PC-9 (cell line): ENCODE data around the gene GPC2. TPM values are rescaled to one million over a fixed set of nuclear protein-coding genes. Genes with fewer than 3 reads are reported as not detected.
A peak's percentile ranks its signal among the peaks of the same experiment; 100 is the strongest.
"Not testable (repeated sequence)": the region's sequence is repeated elsewhere in the genome, so short reads cannot be mapped to it uniquely, and the experiment has no call there.

ENCODE experiments used
- BruUV-seq: library from RNA; stranded (reverse); fragments of 400-500 nt; replicated peaks from 2 replicates; lab custom pipeline; 2021; lab: Mats Ljungman, UMichigan
- CTCF ChIA-PET: fragments of 300-600 bp; sonication (Branson Sonifier 250); formaldehyde crosslinking; loops from one replicate; lab custom pipeline; 2022; ENCODE audit warnings: antibody characterized with exemption; lab: Charles Lee
- POLR2A ChIA-PET: fragments of 300-600 bp; sonication (Branson Sonifier 250); formaldehyde crosslinking; loops from one replicate; lab custom pipeline; 2022; ENCODE audit warnings: antibody characterized with exemption; ENCODE audit not compliant: unreplicated experiment; lab: Charles Lee
- DNase-seq, 2 experiments: peaks; one replicate each; pipeline versions ENCODE4 v3.0.0 to v3.0.0-alpha.2; 2015 to 2022; ENCODE audit warnings: mixed read lengths in 1 of 2
- H2AFZ ChIP-seq: fragments of 200-600 bp; sonication (generic); 2 replicates; pipeline ENCODE4 v1.8.1; 2017; ENCODE audit warnings: antibody characterized with exemption
- H3F3A ChIP-seq: fragments of 200-600 bp; sonication (generic); 2 replicates; pipeline ENCODE4 v1.8.1; 2017; ENCODE audit warnings: antibody characterized with exemption, mild to moderate bottlenecking, low read depth; ENCODE audit not compliant: insufficient read depth
- H3K27ac ChIP-seq: fragments of 200-600 bp; sonication (generic); 2 replicates; pipeline ENCODE4 v1.6.1; 2016; ENCODE audit warnings: mixed run types
- H3K27me3 ChIP-seq: fragments of 200-600 bp; sonication (generic); 2 replicates; pipeline ENCODE4 v1.6.1; 2016; ENCODE audit warnings: low read depth, mixed run types; ENCODE audit not compliant: insufficient read depth
- H3K36me3 ChIP-seq: fragments of 200-600 bp; sonication (generic); 2 replicates; pipeline ENCODE4 v1.6.1; 2016; ENCODE audit warnings: low read depth, mixed run types
- H3K4me1 ChIP-seq: fragments of 200-600 bp; sonication (generic); replicated peaks from 2 replicates; pipeline ENCODE4 v1.6.1; 2016; ENCODE audit warnings: mixed run types; ENCODE audit not compliant: insufficient read depth
- H3K4me2 ChIP-seq: fragments of 200-600 bp; sonication (generic); 2 replicates; pipeline ENCODE4 v1.6.1; 2017; ENCODE audit warnings: mixed run types
- H3K4me3 ChIP-seq: fragments of 200-600 bp; sonication (generic); 2 replicates; pipeline ENCODE4 v1.6.1; 2016; ENCODE audit warnings: mixed run types
- H3K79me2 ChIP-seq: fragments of 200-600 bp; sonication (generic); 2 replicates; pipeline ENCODE4 v1.6.1; 2017; ENCODE audit warnings: low read depth, mixed run types
- H3K9me2 ChIP-seq: fragments of 200-600 bp; sonication (generic); 2 replicates; pipeline ENCODE4 v1.8.1; 2017; ENCODE audit warnings: mild to moderate bottlenecking; ENCODE audit not compliant: insufficient read depth
- H3K9me3 ChIP-seq: fragments of 200-600 bp; sonication (generic); 2 replicates; pipeline ENCODE4 v1.8.1; 2016; ENCODE audit warnings: low read depth; ENCODE audit not compliant: insufficient read depth
- H4K20me1 ChIP-seq: fragments of 200-600 bp; sonication (generic); 2 replicates; pipeline ENCODE4 v1.8.1; 2017; ENCODE audit not compliant: insufficient read depth
- EZH2 ChIP-seq: fragments of 200-600 bp; sonication (generic); IDR thresholded peaks from 2 replicates; pipeline ENCODE4 v1.8.0; 2017; ENCODE audit warnings: antibody characterized with exemption, low read depth
- intact Hi-C: fragments of 100-400 bp; cut with micrococcal nuclease; formaldehyde crosslinking; loops from one replicate; pipeline ENCODE4 v1.10.0; 2022; ENCODE audit not compliant: unreplicated experiment
- total RNA-seq: library from RNA; stranded (reverse); gene quantifications from 2 replicates; pipeline ENCODE4 v1.2.3, GENCODE V29; 2021
- TF ChIP-seq, protein P1 (sequence below): fragments of 200-600 bp; sonication (generic); conservative IDR thresholded peaks from 2 replicates; pipeline ENCODE4 v1.6.1; 2017; ENCODE audit warnings: mixed run types, antibody characterized with exemption, mild to moderate bottlenecking, moderate library complexity

GPC2 gene
- total RNA-seq, 1 experiment from 2014 or later, result 4.5 TPM

GRCh38 chr7:100148225-100148558, 29.0 kb downstream of the GPC2 start:
- Histone ChIP-seq H3F3A (peaks cover 43% of the 10 kb centered on the region), H2AFZ (peak overlapping the region; percentile 56; the same call in 1 of the 2 replicates), H3K4me3 (peak overlapping the region; percentile 41; the same call in 1 of the 2 replicates), H3K4me1 (peaks cover 32% of the 10 kb centered on the region), H3K4me2 (peak overlapping the region; percentile 100), H3K36me3 (no peaks in the 10 kb centered on the region; the same call in 1 of the 2 replicates), H3K27me3 (no peaks in the 10 kb centered on the region), H3K9me3 (no peaks in the 10 kb centered on the region), H3K9me2 (no peaks in the 10 kb centered on the region), H3K27ac (no peak overlapping the region), H3K79me2 (peaks cover 24% of the 10 kb centered on the region), H4K20me1 (no peaks in the 10 kb centered on the region)
- TF ChIP-seq EZH2, result no peak
- TF ChIP-seq, protein P1, sequence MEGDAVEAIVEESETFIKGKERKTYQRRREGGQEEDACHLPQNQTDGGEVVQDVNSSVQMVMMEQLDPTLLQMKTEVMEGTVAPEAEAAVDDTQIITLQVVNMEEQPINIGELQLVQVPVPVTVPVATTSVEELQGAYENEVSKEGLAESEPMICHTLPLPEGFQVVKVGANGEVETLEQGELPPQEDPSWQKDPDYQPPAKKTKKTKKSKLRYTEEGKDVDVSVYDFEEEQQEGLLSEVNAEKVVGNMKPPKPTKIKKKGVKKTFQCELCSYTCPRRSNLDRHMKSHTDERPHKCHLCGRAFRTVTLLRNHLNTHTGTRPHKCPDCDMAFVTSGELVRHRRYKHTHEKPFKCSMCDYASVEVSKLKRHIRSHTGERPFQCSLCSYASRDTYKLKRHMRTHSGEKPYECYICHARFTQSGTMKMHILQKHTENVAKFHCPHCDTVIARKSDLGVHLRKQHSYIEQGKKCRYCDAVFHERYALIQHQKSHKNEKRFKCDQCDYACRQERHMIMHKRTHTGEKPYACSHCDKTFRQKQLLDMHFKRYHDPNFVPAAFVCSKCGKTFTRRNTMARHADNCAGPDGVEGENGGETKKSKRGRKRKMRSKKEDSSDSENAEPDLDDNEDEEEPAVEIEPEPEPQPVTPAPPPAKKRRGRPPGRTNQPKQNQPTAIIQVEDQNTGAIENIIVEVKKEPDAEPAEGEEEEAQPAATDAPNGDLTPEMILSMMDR, result no peak
- intact Hi-C loops, result no loop called here
- no peak for DNase-seq
- no TSS peak for BruUV-seq
- CTCF ChIA-PET, result interaction anchor here (0.5 to 0.7 kb wide), 2 partner anchors 336 to 996 kb away, joined by 4 to 7 read pairs; partner anchors contain the start of gene NYAP1
- POLR2A ChIA-PET, result interaction anchor here (0.6 to 1.0 kb wide), 4 partner anchors 10 to 677 kb away, joined by 3 to 21 read pairs (median 6); no protein-coding TSS in a partner anchor

- TF ChIP-seq, protein P1, result no peak
- no peak for TF ChIP-seq EZH2
- Histone ChIP-seq H3K27ac (no peak overlapping the region), H3K27me3 (no peaks in the 10 kb centered on the region), H2AFZ (no peak overlapping the region), H4K20me1 (no peaks in the 10 kb centered on the region), H3K79me2 (peaks cover 24% of the 10 kb centered on the region), H3K36me3 (no peaks in the 10 kb centered on the region; the same call in 1 of the 2 replicates), H3K9me2 (no peaks in the 10 kb centered on the region), H3K4me1 (peaks cover 39% of the 10 kb centered on the region), H3K4me3 (no peak overlapping the region), H3K9me3 (no peaks in the 10 kb centered on the region), H3K4me2 (no peak overlapping the region), H3F3A (peaks cover 43% of the 10 kb centered on the region)
- DNase-seq, result no peak
- ChIA-PET POLR2A (interaction anchor here (0.5 to 0.6 kb wide), 2 partner anchors 10 to 680 kb away, joined by 4 to 5 read pairs; partner anchors contain the start of gene EPHB4), CTCF (interaction anchor here (0.7 kb wide), 1 partner anchor 337 kb away, joined by 4 read pairs; the partner anchor contains the start of gene NYAP1)
- intact Hi-C loops, result no loop called here
- BruUV-seq, result no TSS peak
Observed at GRCh38 chr7:100147278-100147677, 29.9 kb downstream of the GPC2 start.

- H3K9me3 ChIP-seq, BruUV-seq, H3K9me2 ChIP-seq, H3K27me3 ChIP-seq, intact Hi-C loops, H3K36me3 ChIP-seq, H3K27ac ChIP-seq, H2AFZ ChIP-seq, H4K20me1 ChIP-seq, H3K4me3 ChIP-seq: not testable (repeated sequence)
- H3F3A ChIP-seq, result peaks cover 43% of the 10 kb centered on the region
- ChIA-PET CTCF (interaction anchor here (0.6 kb wide), 1 partner anchor 64 kb away, joined by 4 read pairs; no protein-coding TSS in a partner anchor), POLR2A (interaction anchor here (0.5 kb wide), 1 partner anchor 44 kb away, joined by 4 read pairs; no protein-coding TSS in a partner anchor)
- peak overlapping the region; percentile 45 for H3K4me2 ChIP-seq
- peak in 1 of 2 experiments; percentile 84 for DNase-seq
- H3K79me2 ChIP-seq, result peaks cover 24% of the 10 kb centered on the region
- peaks cover 48% of the 10 kb centered on the region for H3K4me1 ChIP-seq
Observed at GRCh38 chr7:100146350-100146749, 30.8 kb downstream of the GPC2 start.
